Endothelial cell (in vitro differentiated cells): Measurements from ENCODE around the gene SLAMF1. TPM values are rescaled to one million over a fixed set of nuclear protein-coding genes. Genes with fewer than 3 reads are reported as not detected.
"Not testable (repeated sequence)": the region's sequence is repeated elsewhere in the genome, so short reads cannot be mapped to it uniquely, and the experiment has no call there.

Source experiments
- DNase-seq: peaks from one replicate; pipeline ENCODE4 v3.0.0; 2021; ENCODE audit warnings: low spot score
- H3K27ac Mint-ChIP-seq: one replicate; pipeline ENCODE4 v1.8.0; 2021; ENCODE audit warnings: mixed read lengths, inconsistent platforms; ENCODE audit not compliant: unreplicated experiment
- H3K27me3 Mint-ChIP-seq: one replicate; pipeline ENCODE4 v1.8.0; 2021; ENCODE audit warnings: mild to moderate bottlenecking, moderate library complexity, mixed read lengths, inconsistent platforms; ENCODE audit not compliant: unreplicated experiment
- H3K36me3 Mint-ChIP-seq: one replicate; pipeline ENCODE4 v1.8.0; 2021; ENCODE audit warnings: mild to moderate bottlenecking, low read depth, mixed read lengths, inconsistent platforms; ENCODE audit not compliant: unreplicated experiment
- H3K4me1 Mint-ChIP-seq: one replicate; pipeline ENCODE4 v1.8.0; 2021; ENCODE audit warnings: mild to moderate bottlenecking, mixed read lengths, inconsistent platforms; ENCODE audit not compliant: unreplicated experiment
- H3K4me3 Mint-ChIP-seq: one replicate; pipeline ENCODE4 v1.8.0; 2021; ENCODE audit warnings: mild to moderate bottlenecking, mixed read lengths, inconsistent platforms; ENCODE audit not compliant: unreplicated experiment
- H3K9me3 Mint-ChIP-seq: one replicate; pipeline ENCODE4 v1.8.0; 2021; ENCODE audit warnings: mixed read lengths, inconsistent platforms; ENCODE audit not compliant: unreplicated experiment
- CTCF ChIP-seq: fragments of 200-600 bp; sonication (generic); IDR thresholded peaks from one replicate; pipeline ENCODE4 v1.5.0; 2021; ENCODE audit warnings: antibody characterized with exemption; ENCODE audit not compliant: unreplicated experiment
- total RNA-seq: library from RNA; stranded (reverse); fragmentation: NEBNext Ultra II Directional; extraction: Animal tissue kit (Norgen Biotek cat#: 25700); gene quantifications from one replicate; pipeline ENCODE4 v1.2.1, GENCODE V29; 2021; ENCODE audit not compliant: unreplicated experiment

Gene SLAMF1
- total RNA-seq, 1 donor from 2014 or later: not detected

DNA sequence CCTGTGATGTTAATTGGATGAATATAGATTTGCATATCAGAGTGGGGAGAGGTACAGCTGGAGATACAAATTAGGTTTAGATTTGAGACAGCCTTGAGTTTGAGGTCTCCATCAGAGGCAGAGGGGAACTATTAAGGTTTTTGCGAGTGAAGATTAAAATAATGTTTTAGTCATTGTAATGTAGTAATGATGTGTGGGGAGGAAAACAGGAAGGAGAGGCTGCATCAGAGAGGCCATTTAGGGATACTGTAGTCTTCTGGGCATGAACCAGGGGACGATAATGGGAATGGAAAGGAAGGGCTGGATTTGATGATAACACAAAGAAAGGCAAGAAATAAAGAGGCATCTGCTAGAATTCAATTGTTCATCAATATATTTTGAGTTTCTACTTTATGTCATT is 77.0 kb downstream of the SLAMF1 start:
- no peak for DNase-seq
- Mint-ChIP-seq H3K27me3 (no peaks in the 10 kb centered on the region), H3K4me1 (peaks cover 7% of the 10 kb centered on the region), H3K36me3 (no peaks in the 10 kb centered on the region), H3K4me3 (no peak overlapping the region), H3K27ac (no peak overlapping the region), H3K9me3 (no peaks in the 10 kb centered on the region)
- no peak for TF ChIP-seq CTCF

- Mint-ChIP-seq H3K4me1 (peaks cover 7% of the 10 kb centered on the region), H3K36me3 (no peaks in the 10 kb centered on the region), H3K9me3 (no peaks in the 10 kb centered on the region), H3K27me3 (no peaks in the 10 kb centered on the region), H3K27ac (no peak overlapping the region), H3K4me3 (no peak overlapping the region)
- DNase-seq: no peak
- no peak for TF ChIP-seq CTCF
Measured at GRCh38 chr1:160567858-160568682, 78.8 kb downstream of the SLAMF1 start.

GRCh38 chr1:160567341-160567740 is 79.5 kb downstream of the SLAMF1 start:
- TF ChIP-seq CTCF: no peak
- Mint-ChIP-seq H3K4me1 (peaks cover 7% of the 10 kb centered on the region), H3K4me3 (no peak overlapping the region), H3K27ac (no peak overlapping the region), H3K36me3 (no peaks in the 10 kb centered on the region), H3K27me3 (no peaks in the 10 kb centered on the region), H3K9me3 (no peaks in the 10 kb centered on the region)
- no peak for DNase-seq

- Mint-ChIP-seq H3K9me3 (no peaks in the 10 kb centered on the region), H3K4me1 (peaks cover 7% of the 10 kb centered on the region), H3K4me3 (no peak overlapping the region), H3K27me3 (no peaks in the 10 kb centered on the region), H3K36me3 (no peaks in the 10 kb centered on the region), H3K27ac (no peak overlapping the region)
- TF ChIP-seq CTCF: no peak
- DNase-seq: no peak
Measured at GRCh38 chr1:160565564-160565963, 81.3 kb downstream of the SLAMF1 start.

GRCh38 chr1:160563230-160563629 is 83.6 kb downstream of the SLAMF1 start:
- not testable (repeated sequence) for H3K4me3 Mint-ChIP-seq, DNase-seq, H3K27ac Mint-ChIP-seq, H3K27me3 Mint-ChIP-seq, H3K36me3 Mint-ChIP-seq, H3K4me1 Mint-ChIP-seq, H3K9me3 Mint-ChIP-seq

- not testable (repeated sequence) for H3K4me1 Mint-ChIP-seq, H3K36me3 Mint-ChIP-seq, H3K9me3 Mint-ChIP-seq, H3K4me3 Mint-ChIP-seq, H3K27ac Mint-ChIP-seq, H3K27me3 Mint-ChIP-seq, DNase-seq
Measured at GRCh38 chr1:160562745-160563144, 84.1 kb downstream of the SLAMF1 start.
